NCI-H524 treated with DMSO at 0.1 percent for 48 hours (cell line): ENCODE results near the gene TSPOAP1.

Source experiments
- DNase-seq: peaks from one replicate; lab custom pipeline; 2025; lab: John Stamatoyannopoulos, UW

The TSPOAP1 gene

DNA sequence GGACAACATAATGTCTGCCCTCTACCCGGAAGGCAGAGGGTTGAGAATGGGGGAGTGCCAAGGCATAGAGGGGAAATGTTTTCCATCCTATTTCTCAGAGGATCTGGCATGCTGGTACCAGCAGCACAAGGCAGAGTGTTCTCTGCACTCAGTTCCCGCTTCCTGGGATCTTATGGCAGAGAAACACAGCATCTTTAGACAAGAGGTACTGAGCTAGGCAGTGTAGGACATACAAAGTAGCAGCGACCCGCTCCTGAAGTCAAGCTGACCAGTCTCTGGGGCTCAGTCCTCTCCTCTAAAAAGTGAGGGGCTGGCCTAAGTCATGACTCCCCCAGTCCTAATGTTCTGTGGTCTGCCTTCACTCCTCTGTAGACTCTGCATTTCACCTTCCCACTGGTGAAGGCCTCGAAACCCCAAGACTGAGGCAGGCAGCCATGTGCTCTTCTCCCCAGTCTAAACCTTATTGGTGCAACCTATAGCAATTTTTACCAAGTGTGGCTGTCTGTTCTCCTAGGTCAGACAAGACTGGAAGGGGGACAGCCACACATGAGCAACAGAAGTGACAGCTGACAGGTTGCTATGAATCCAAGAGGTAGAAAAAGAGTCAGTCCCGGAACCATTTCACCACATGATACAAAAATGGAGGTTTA, 11.3 kb upstream of the TSPOAP1 start:
- DNase-seq, result no peak

DNA sequence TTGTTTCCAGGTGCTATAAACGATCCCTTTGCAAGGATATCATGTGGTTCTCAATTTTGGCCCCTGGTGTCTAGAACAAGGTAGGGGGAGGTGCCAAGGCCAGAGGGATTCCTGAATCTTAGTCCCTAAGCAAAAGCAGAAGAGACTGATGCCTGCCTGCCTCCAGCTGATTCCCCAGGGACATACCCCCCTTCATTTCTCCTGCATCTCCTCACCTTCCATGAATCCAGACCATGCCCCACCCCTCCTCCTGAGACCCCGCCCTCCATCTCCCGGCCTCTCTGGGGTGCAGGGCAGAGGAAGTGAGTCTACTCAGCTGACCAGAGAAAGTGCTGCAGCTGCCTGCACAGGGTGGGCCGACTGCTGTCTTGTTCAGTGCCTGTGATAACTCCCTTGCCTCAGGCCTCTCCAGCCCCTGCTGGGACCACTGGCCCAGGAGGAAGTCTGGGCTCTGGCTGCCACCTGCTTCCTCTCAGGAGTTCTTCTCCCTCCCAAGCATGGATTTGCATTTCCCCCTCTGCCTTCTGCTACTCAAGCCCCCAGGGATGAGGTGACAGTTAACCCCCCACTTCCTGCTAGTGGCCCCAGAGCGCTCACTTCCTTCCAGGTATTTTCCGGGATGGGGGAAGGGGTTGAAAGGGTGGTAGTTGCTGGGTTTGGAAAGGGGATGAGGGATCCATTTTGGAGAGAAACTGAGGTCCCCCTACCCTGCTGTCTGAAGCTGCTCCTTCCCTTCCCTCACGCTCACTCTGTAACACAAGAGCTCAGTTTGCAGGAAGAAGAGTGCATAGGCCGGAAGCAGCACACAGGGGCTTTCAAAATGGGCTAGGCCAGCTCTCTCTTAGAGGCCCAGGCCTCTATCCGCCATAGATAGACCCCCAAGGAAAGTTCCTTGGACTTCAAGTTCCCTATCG, 10.5 kb upstream of the TSPOAP1 start:
- DNase-seq, result no peak

DNA sequence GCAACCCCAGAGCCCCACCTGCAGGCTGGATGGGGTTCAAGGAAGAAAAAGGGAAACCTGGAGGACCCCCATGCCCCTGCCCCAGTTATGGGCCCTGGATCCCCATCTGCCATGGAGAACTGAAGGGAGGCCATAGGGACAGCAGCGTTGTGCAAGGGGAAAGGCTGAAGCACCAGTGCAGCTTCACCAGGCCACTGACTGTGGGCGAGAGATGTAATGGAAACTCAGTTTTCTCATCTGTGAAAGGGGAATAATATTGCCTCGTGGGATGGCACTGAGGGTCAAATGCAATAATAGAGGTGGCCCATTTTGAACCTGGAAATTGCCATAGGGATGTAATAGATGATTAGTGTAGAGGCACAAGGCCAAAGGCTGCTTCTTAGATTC, 9.9 kb upstream of the TSPOAP1 start:
- DNase-seq, result no peak

DNA sequence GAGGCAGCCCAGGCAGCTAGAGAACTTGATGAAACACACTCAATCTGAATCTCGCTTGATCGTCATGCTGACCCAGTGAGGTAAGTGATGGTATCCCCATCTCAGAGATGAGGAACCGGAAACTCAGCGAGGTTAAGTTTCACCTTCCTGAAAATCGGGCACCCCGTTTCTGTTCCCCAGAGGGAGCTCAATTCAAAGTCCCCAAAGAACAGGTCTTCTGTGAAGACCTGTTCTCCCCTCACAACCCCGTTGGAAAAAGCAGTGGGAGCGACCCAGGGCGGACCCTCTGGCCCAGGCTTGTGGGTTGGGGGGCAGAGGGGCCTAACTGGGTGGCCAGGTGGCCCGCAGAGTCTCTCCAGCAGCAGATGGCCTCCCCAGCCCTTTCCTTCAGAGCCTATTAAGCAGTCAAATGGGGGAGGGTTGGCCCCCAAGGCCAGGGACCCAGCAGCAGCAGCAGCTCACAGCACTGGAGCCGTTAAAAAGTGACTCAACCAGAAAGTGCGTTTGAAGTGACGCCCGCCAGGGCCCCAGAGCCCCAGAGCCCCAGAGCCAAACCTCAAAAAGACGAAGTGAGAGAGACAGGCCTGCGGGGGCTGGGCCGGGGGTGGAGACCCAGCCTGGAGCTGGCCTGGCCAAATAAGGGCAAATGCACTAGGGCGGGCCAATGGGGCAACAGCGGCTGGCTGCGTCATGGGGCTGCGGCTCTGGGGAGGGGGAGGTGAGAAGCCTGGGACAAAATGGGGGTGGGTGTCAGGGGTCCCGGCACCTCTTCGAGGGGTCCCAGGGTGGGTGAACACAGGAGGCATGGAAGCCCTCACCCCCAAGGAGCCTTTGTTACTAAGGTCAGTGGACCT, 9.2 kb upstream of the TSPOAP1 start:
- DNase-seq, result no peak

DNA sequence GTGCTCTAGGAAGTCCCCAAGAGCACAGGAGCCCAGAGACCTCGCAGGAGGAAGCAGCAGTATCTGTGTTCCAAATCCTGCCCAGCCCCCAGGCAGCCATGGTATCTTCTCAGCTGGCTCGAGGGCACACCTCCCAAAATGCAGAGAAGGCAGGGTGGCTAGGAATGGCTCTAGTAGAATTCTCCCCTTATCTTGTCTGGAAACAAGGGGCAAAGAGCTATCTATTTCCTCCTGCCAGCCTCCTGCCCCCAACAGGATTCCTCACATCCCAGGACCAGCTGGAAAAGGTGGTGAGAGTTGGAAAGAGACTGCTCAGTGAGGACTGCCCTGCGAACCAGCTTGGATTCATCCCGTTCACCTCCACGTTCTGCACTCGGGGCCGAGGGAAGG, 8.6 kb upstream of the TSPOAP1 start:
- no peak for DNase-seq

DNA sequence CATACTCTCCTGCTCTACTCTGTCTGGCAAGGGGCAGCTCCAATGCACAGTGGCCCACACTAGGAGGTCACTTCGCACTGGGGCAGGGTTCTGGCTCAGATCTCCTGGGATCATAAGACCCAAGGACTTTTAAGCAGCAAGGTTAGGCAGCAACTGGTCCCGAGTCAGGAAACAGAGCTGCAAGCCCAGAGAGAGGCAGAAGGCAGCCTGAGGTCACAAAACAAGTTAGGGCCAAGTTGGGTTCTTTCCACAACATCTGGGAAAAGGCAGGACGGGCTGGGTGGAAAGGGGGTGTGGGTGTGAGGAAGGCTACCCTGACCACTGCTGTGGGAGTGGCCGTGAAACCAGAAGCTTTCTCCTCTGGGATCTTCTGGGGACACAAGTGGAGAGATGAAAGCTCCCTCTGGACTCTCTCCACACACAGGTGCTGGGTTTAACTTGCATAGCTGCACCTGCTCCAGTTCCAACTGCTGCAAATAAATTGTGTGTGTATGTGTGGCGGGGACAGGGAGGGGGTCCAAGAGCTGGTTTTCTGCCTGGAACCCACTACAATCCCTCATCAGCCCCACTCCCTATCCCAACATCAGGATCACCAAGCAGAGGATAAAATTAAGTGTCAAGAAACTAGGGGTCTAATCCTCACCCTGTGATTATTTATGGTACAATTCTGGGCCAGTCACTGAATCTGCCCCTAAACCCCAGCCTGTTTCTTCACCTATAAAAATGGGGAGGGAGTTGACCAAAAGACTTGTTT, 8.0 kb upstream of the TSPOAP1 start:
- DNase-seq, result no peak

DNA sequence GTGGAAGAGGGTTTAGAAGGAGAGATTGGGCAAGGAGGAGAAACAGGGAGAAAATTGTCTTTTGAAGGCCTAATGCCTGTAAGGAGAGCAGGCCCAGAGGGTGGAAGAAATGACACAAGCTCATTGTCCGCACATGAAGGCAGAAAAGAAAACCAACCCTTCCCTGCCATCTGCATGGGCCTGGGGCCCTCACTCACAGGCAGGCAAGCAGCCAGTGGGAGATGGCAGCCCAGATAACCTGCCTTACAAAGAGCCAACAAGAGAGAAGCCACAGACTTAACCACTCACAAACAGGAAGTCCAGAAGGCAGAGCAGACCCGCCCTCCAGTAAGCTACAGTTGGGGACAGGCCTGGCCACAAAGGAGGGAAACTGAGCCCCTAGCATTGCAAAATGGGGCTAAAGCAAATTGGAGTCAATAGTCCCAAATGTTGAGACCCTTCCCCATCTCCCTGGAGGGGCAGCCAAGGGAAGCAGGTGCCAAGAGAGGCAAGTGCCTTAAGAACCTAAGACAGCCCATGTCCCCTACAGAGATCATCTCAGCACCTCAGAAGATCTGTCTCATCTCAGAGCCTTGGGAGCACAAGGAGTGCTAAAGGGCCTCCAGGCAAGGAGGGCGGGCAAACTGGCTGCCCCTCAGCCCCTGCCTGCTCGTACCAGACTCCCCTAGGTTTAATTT, 7.3 kb upstream of the TSPOAP1 start:
- no peak for DNase-seq

DNA sequence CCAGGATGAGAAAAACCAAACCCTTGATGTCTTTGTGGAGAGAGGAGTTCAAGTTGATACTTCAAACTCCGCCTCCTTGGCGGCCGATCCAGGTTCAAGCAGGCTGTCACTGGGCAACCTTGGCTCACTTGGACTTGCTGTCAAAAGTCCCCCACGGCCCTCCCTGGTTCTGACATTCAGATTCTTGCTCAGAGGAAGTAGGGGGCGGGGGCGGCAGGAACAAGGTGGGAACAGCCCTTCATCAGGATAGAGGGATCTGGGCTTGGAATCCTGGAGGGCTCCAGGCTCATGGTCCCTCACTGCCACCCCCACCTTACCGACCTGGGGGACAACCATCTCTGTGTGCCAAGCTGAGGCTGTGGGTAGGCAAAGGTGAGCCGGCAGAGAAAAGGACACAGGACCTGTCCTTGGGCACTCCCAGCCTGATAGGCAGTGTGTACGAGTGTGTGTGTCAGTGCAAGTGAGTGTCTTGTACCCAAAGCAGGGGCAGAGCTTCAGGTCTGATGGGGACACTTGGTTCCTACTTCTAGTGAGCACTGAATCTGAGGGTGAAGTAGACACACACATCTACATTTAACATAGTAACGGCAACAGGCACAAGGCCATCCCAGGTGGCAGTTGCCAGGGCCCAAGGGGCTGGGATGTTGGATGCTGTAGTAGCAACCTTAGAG, 6.6 kb upstream of the TSPOAP1 start:
- DNase-seq, result no peak

DNA sequence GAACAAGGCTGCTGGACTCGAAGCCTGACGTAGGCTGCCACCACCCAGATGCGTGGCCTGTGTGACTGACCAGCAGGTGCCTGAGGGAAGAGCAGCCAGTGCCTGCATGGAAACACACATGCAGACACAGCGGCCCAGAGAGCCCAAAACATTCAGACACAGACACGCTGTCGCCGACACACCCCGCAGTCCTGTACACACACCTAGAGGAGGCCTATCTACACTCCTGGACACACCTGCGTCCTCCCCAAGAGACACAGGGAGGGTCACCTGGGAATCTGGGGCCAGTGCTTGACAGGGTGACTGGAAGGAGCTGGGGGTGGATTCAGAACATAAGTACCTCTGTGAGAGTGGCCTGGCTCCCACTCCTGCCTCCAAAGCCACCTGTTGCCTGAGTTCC, 6.1 kb upstream of the TSPOAP1 start:
- no peak for DNase-seq

DNA sequence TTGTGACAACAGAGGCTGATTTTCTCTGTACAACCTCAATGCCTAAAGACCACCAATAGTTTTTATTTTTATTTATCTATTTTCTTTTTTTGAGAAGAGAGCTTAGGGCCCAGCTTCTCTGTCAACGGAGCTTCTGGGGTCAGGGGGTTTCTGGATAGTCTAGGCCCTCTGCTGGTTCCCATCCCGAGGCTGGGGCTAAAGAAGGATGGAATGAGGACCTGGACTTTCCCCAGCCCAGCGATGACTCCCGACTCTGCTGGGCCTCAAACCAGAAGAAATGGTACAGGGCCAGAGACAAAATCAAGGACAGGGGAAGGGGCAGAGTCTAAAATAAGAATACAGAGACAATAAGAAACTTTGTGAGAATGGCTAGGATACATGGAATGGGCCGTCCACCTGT, 5.7 kb upstream of the TSPOAP1 start:
- DNase-seq, result no peak

DNA sequence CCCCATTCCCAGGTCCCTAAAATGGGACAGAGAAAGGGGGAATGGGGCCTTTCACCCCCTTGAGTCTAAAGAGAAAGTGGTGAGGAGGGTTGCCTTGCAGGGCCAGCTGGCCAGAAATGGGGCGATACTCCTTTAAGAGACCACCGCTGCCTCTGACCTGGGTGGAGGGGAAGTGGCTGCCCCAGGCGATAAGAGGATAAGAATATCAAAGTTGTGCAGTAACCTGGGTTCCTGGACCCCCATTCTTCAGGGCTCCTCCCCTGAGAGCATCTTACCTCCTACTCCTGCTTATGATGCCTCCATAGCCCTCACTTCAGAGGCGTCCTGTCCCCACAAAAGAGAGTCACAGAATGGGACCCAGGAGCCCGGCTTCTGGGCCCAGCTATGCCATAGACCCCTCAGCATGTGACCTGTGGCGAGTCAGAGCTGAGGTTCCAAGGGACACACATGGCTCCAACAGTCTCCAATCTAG, 5.2 kb upstream of the TSPOAP1 start:
- DNase-seq, result no peak

DNA sequence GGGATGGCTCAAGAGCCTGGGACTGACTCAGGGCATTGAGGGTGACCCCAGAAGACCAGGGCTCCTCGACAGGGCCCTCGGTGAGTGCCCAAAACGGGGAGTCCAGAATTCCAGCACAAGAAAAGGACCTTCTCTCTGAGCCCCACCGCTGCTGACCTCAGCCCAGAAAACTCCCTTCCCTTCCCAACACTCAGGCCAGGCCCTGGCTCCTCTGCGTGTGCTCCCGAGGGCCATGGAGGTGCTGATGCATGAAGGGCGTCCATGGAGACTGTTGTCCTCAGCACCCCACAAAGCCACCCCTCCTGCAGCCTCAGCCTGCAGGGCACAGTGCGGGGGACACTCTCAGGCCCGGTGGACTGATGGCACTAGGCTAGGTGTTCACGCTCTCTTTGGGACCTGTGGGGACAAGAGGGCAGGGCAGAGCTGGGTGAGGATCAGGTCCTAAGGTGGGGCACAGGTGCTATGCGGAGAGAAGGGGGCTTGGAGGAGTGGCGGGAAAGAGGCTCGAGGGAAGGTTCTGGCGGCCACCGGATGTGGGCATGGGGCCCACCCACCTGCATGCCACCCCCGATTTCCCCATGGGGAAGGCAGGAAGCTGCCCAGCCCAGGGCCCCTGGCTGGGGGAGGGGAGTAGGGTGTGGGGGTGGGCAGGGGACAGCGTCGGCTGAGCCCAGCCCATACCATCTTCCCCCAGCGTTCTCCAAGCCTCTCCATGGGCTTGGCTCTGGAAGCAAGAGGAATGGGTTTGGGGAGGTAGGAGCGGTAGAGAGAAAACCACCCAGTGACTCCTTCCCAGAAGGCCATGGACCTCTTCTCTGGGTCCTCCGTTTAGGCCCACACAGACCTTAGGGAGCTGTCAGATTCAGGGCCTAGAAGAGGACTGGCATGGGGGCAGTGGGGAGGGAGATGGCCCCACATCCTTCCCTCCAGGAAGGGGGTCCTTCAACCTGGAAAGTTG, 4.5 kb upstream of the TSPOAP1 start:
- no peak for DNase-seq

DNA sequence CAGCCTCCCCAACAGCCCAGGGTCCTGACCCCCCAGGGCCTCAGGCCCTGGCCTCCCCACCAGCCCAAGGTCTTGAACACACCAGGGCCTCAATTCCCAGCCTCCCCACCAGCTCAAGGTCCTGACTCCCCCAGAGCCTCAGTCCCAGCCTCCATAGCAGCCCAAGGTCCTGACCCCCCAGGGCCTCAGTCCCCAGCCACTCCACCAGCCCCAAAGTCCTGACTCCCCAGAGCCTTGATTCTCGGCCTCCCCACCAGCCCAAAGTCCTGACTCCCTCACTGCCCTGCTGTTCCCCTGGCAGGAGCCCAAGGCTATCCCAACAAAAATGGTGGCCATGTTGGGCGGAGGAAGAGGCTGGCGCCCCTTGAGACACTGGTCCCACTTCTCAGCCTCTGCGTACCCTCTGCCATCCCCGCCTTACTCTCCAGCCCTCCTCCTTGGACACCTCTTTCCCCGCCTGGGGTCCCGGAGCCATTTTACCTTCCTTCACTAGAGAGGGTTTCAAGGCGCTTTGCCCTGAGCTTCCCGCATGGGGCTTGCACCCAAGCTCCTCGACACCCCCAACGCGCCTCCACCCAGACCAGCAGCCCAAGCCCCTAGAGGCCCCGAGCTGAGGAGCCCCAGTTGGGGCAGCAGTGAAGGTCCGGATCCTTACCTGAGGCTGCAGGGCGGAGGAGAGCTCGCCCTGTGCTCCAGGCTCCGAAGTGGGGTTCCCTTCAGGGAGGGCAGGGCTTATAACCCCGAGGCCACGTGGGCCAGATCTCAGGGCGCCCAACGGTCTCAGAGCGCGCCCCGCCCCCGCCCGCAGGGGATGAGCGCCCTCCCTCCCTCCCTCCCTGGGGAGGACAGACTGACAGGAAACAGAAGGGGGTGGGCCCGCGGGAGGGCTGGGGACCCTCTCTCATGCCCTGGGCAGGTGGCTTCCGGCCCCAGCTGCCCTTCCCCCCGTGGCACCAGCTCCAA, 3.5 kb upstream of the TSPOAP1 start:
- DNase-seq, result no peak

DNA sequence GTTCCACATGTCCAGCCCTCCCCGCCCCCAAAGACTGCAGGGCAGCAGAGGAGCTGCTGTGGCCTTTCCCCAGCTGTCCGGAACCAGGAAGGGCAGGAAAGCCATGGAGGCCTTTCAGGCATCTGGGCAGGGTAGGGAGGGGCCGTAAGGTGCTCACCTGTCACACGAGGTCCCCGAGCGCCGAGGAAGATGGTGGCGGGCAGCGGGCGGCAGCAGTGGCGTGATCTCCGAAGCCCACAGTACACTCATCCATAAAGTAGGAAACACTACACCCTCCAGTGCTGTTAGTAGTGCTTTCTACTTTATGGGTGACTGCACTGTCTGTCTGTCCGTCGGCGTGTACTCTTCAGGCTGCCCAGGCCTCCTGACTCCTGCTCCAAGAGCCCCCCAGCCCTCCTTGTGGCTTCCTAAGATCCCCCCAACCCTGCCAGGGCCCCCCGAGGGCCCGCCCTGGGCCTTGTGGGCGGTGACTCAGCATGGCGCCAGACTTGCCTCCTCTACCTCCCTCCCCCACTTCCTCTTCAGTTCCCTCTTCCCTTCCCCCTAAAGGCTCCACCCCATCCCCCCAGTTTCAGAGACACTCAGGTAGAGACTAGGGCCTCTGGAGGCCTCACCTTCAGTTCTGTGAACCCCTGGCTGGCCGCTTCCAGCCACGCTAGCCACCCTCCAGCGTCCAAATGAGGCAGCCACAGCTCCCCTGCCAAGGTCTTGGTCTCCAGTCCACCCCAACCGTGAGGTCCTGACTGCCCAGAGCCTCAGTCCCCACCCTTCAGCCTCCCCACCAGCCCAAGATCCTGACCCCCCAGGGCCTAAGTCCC, 2.6 kb upstream of the TSPOAP1 start:
- no peak for DNase-seq

DNA sequence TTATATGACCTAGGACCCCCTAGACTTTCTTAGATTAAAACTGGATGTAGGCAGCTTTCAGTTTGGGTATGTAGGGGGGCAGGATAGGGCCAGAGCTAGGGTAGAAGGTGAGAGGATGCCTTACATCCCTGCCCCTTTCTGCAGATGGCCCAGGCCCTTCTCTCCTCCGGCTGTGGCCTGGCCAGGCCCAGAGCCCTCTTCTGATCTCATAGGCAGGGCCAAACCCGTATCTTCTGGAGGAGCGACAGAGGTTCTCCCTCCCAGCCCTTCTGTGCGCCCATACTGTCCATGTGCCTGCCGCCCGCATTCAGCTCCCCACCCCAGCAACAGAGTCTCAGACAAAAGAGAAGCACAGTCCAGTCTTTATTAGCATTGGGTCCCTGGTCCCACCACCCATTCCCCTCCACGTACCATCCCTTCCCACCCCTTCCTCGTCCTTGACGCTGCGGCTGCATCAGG, 2.0 kb upstream of the TSPOAP1 start:
- no peak for DNase-seq

DNA sequence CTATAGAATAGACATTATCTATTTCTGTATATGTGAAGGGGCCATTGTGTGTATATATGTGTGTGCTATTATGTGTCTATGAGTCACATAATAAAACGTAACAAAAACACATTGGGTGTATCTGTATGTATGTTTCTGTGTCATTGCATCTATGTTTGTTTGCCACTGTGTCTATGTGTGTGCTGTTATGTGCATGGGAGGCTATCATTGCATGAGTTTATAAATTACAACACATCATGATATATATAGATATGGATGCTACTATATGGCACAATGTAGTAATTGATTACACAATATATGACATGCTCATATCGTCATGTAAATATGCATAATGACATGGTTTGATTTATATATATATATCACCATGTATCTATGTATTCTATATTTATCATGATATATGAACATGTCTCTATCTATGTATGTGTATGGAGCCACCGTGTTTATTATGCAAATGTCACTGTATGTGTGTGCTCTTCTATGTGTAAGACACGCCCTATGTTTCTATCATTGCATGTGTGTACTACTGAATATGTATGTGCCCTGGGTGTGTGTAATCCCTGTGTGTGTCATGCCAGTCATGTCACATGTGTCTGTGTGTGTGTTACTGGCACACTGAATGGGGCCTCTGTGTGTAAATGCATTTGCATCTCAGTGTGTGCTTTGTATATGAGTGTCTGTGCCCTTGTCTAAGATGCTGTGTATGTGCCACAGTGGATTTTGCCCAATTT, 1.4 kb upstream of the TSPOAP1 start:
- no peak for DNase-seq
